SIG-M5 (cell line): Measurements from ENCODE around the gene CDH23.

Experiments
- DNase-seq: peaks from one replicate; lab custom pipeline; 2025; lab: John Stamatoyannopoulos, UW

CDH23 gene

DNA sequence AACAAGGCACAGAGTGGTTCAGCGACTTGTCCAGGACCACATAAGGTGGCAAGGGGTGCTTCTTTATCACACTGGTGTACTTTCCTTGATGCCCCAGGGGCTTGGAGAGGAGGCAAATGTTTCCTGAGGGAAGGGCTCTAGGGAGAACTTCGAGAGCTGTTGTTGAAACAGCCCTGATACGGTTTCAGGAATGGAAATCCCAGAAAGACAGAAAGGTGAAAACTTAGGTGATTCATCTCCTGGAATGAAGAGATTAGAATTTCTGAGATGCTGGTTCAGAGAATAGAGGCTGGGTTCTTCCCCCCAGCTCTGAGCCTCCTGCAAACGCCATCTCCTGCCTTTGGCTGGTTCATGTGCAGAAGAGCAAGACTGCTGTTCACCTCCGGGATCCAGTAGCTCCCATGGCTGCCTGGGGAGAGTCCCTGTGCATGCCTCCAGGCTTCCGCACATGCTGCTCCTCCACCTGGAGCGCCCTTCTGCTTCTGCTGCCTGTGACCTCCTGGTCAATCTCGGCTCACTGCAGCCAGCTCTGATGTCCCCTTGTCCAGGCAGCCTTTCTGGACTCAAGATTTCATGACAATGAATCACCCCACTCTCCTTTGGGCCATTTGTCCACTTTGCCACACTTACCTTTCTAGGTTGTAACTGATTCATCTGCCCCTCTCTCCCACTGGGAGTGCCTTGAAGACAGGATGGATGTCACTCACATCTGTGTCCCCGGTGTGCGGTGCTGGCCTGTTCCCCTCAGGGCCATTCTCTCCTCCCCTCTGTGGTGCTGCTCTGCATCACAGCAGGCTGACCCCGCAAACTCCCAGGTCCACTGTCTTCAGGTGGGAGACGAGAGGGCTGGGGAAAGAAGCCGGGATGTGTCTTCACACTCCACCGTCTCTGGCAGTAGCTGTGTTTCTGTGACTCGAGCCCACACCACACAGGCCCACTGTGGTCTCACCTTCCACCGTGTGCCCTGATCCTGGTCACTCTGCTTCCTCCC lies 3.6 kb upstream of the CDH23 start:
- no peak for DNase-seq

- no peak for DNase-seq
Measured at GRCh38 chr10:71393841-71394475, 2.8 kb upstream of the CDH23 start.

DNA sequence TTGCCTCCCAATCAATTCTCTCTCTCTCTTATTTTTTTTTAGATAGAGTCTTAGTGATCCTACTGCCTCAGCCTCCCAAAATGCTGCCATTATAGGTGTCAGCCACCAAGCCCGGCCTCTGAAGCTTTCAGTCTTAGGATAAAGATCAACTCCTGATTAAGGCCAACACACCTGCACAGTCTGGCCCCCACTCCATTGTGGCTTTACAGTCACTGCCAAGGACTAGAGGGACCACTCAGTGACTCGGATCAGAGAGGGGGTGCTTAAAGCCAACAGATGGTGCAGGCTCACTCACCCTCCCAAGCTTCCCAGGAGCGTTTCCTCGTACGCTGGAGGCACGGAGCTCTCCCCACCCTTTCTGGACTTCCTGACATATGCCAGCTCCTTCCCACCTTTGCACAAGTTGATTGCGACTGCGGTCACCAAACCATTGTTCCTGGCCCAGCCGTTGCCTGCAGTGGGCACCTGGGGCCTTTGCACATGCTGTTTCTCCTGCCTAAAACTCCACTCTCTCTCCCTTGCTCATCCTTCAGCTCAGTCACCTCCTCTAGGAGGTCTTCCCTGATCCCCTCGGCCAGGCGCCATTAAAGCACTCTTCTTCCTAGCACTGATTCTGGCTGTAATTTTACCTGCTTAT lies 1.7 kb upstream of the CDH23 start:
- no peak for DNase-seq

- no peak for DNase-seq
Measured at GRCh38 chr10:71395621-71396020, 1.1 kb upstream of the CDH23 start.

DNA sequence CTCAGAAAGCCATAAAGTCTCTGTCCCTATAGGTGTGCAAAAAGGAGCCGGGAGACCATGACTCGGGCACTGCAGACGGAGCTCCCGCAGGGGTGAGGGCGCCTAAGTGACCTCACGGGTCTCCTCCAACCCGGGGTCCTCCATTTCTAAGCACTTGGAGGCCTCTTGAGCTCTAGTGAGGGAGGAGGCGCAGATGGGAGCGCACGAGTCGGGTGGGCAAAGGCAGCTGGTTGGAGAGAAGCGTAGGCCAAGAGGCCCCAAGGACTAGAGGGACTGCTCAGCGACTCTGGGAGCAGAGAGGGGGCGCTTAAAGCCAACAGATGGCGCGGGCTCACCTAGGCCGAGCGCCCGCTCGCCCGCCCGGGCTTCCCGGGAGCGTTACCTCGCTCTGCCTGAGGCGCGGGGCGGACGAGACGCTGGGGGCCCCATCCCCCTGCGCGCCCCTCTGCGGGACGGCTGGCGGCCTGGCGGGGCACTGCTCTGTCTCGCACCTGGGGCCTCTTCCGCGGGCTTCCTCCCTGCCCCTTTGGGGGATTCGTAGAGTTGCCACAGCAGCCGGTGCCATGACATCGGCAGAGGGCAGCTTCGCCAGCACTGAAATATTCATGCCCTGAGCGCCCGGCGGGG lies 523 bp upstream of the CDH23 start:
- no peak for DNase-seq

DNA sequence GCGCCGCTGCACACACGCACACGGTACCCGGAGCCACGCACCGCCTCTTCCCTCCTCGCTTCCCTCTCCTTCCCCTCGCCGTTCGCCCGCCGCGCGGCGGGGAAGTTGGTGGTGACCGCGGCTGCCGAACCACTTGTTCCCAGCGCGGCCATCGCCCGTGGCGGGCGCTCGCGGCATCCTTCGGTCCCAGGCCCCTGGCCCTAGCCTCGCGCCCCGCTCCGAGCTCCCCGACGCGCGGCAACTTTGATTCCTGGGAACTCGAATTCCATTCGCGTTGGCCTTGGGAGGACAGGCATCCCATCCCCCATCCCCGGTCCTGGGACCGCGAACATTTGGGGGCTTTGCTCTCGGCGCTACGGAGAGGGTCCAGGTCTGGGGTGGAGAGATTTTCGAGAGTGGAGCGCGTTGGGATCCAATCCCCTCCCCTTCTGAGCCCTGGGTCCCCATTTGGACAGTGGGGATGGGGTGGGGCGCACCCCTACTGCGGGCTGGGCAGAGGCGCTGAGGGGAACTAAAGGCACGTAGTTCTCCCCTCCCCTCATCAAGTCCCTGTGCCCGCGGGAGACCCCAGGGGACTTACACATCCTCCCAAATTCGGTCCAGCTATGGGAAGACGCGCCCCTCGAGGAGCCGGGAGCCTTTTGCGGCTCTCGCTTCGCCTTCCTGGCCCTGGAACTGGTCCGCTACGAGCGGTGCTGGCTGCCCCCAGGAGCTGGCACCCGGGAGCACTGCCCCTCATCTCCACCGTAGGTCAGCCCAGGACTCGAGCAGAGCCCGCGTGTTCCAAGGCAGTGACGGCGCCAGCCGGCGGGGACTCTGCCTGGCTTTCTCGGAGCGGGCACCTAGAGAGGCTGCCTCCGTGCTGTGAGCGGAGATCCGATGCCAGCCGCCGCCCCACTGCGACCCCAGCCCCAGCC lies 834 bp downstream of the CDH23 start:
- DNase-seq, result no peak

GRCh38 chr10:71398976-71399375 lies 2.3 kb downstream of the CDH23 start:
- DNase-seq, result no peak

DNA sequence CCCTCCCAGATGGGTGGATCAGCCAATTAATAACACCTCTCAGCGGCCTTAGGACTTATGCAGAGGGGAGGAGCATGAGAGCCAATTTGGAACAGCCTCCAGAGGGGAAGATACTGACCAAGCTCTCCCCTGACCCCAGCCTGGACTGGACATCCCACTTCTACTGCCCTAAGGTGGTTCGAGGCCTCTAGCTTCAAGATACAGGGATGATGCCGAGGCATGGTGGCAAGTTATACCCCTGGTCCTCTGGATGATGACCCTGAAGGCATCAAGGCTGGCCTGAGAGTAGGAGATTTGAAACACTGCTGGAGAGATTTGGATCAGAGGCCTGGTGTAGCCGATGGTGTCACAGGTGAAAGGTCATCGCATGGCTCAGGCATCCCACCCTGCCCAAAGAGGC lies 3.2 kb downstream of the CDH23 start:
- DNase-seq, result no peak

DNA sequence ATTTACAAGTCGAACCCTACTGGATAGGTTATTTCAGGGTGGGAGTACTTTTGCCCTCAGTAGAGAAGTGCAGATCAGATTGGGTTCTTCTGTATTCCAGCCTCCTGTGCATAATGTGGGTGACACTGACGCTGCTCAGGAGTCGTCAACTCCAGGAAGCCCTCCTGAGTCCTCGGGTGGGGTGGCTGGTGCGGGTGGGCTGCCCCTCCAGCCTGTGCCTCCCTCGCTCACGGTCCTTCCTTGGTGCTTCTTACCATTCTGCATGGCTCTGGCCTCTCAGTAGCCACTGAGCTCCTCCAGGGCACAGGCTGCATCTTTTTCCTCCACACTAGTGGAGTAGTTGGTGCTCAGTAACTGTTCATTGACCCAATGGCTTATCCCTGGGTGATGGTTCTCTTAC lies 4.3 kb downstream of the CDH23 start:
- no peak for DNase-seq

DNA sequence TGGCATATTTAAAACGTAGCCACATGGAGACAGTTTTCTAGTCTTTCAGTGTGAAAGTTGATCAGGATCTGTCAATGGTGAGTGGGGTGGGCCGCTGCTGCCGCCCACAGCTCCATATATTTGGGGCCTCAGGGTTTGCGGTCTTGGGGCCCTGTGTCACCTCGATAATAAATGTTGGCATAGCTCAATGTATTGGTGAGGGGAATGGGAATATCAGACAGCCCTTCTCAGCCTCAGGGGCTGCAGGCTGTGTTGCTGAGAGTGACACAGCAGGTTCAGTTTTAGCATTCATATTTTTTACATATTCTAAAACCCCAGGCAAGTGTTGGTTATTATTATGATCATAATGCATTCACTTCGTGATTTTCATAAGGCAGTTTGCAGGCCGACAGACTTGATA lies 5.3 kb downstream of the CDH23 start:
- no peak for DNase-seq

DNA sequence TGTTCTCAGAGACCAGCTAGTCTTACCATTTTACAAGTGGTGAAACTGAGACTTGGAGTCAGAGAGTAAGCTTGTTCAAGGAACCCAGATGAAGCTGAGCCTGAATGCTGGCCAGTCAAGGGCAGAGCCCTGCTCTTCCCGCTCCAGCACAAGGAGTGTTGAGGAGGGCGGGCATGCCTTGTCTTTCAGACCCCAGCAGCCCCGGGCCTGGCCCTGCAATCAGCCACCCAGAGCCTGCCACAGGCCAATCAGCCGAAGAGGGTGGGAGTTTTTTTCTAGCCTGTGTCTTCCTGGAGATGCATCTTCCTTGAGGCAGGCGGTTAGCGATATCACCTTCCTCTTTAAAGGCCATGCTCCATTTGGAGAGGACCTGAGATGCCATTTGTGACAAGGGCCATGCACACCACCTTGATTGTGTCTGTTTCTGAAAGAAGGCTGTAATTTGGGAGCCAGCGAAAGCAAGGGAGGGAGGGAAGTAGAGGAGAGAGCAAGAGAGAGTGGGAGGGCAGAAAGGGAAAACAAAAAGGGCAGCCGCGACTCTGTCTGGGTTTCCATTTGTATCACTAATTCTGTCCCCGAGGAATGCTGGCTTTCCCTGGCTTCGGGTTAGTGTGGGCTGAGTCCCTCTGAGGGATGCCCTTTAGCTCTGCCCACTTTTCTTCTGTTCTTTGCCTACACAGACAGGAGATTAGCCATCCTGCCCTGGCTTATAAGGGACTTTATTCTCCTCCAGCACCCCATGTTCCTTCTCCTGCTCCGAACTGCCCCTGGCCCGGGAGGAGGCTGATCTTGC lies 8.0 kb downstream of the CDH23 start:
- no peak for DNase-seq

GRCh38 chr10:71406878-71407277 lies 10.2 kb downstream of the CDH23 start:
- DNase-seq, result no peak

- DNase-seq, result no peak
Measured at GRCh38 chr10:71408436-71409225, 11.9 kb downstream of the CDH23 start.

DNA sequence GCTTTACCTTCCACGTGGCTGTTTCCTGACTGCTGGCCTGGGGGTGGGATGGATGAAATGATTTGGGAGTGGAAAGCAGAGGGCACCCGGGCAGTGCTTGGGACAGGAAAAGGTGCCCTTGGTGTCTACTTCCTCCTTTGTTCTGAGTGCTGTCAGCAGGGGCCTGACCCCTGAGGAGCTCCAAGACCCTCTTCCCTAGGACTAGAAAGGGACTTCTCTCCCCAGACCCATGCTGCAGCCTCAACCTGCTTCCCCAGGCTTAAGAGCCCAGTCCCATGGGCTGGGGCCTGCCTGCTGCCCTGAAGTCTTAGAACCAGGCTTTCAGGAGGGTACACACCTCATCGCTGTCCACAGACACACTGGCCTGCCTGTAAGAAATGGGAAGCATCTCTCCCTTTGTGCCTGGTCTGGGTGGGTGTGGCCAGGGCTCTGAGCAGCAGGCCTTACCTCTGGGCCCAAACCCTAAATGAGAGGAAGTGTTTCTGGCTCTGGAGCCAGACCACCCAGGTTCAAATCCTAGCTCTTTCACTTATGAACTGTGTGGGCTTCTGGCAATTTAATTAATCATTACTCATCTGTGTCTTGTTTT lies 12.9 kb downstream of the CDH23 start:
- no peak for DNase-seq

DNA sequence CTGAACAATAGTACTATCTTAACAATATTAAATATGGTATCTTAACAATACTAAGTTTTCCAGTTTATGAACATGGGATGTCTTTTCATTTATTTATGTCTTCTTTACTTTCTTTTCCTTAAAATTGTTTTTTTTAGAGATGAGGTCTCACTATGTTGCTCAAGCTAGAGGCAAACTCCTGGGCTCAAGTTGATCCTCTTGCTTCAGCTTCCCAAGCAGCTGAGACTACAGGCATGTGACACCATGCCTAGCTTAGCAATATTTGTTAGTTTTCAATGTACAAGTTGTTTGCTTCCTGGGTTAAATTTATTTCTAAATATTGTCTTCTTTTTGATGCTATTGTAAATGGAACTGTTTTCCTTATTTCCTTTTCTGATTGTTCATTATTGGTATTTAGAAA lies 16.9 kb downstream of the CDH23 start:
- no peak for DNase-seq

- DNase-seq, result no peak
Measured at GRCh38 chr10:71414359-71414758, 17.6 kb downstream of the CDH23 start.

DNA sequence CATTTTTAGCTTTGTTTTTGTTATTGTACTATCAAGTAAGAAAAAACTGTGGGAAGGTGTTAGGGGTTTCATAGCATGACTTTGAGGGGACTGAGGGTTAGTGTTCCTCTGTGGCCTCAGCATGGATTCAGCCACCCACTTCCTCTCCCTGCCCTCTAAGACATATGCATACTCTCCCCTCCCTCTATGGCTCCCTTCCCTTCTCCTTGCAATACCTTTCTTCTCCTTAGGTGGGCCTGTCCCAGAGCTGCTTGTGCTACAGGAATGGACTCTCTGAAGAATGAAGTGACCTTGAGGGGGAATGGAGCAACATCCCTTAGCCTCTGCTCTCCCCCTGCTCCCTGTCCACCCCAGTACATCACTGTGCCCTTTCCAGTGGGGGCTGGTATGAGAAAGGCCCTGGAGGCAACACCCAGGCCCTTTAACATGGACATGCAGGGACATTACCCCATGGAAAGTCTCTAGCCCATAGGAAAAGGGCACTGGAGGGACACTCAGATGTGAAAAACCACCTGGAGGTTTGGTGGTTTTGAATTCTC lies 22.4 kb downstream of the CDH23 start:
- DNase-seq, result no peak

GRCh38 chr10:71419750-71420149 lies 23.0 kb downstream of the CDH23 start:
- no peak for DNase-seq

- DNase-seq, result no peak
Measured at GRCh38 chr10:71421075-71421434, 24.3 kb downstream of the CDH23 start.
